IPS-15b (cell line): ENCODE results near the gene LRP8.

Experiments
- H3K27me3 ChIP-seq: one replicate; pipeline ENCODE4 v1.6.1; 2013; ENCODE audit warnings: low read length; ENCODE audit not compliant: control insufficient read depth, insufficient read depth
- H3K36me3 ChIP-seq: one replicate; pipeline ENCODE4 v1.6.1; 2013; ENCODE audit warnings: low read length; ENCODE audit not compliant: control insufficient read depth, insufficient read depth
- H3K4me1 ChIP-seq: one replicate; pipeline ENCODE4 v1.6.1; 2013; ENCODE audit warnings: mild to moderate bottlenecking, low read length; ENCODE audit not compliant: control insufficient read depth, insufficient read depth
- H3K4me3 ChIP-seq: one replicate; pipeline ENCODE4 v1.5.1; 2013; ENCODE audit warnings: low read depth, low read length
- H3K9ac ChIP-seq: one replicate; pipeline ENCODE4 v1.6.1; 2013; ENCODE audit warnings: low read depth, mild to moderate bottlenecking, low read length
- H3K9me3 ChIP-seq: one replicate; pipeline ENCODE4 v1.6.1; 2013; ENCODE audit warnings: mild to moderate bottlenecking, low read length; ENCODE audit not compliant: control insufficient read depth, insufficient read depth

LRP8 gene

DNA sequence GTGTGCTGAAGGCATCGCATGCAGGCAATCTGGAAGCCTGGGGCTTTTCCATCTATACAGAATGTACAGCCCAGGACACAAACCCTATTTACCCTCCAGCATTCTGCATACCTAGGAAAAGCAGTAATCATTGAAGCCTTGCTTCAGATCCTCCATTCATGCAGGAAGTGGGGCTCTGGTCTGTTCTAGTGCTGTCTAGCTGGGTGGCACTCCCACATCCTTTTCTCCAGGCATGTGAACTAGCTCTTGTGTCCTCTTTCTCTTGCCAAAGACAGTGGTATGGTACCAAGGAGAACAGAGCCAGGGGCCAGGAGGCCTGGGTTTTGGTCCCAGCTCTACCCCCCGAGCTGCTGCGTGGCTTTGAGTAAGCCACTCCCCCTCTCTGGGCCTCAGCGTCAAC lies 21.7 kb downstream of the LRP8 start:
- H3K4me3 ChIP-seq, result no peak overlapping the region
- no peak overlapping the region for H3K9ac ChIP-seq
- no peaks in the 10 kb centered on the region for H3K4me1 ChIP-seq
- H3K27me3 ChIP-seq, result no peaks in the 10 kb centered on the region
- H3K9me3 ChIP-seq, result no peaks in the 10 kb centered on the region
- H3K36me3 ChIP-seq, result peaks cover 8% of the 10 kb centered on the region

DNA sequence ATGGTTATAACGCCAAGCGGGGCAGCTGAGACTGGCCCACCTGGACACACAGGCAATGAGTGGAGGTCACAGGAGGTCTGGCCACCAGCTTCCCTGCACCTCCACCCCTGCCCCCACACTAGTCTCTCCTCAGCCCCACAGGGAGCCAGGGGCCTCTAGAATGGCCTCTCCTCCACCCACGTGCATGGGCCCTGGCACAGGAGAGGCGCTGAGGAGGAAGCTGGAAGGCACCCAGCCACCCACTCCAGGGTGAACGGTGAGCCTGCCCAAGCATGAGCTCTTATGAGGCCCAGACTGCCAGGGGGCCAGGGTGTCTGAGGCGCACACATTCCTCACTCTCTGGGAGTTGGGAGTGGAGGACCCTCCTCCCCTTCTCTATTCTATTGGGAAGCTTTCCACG lies 22.2 kb downstream of the LRP8 start:
- H3K9me3 ChIP-seq, result no peaks in the 10 kb centered on the region
- no peak overlapping the region for H3K4me3 ChIP-seq
- H3K4me1 ChIP-seq, result no peaks in the 10 kb centered on the region
- H3K9ac ChIP-seq, result no peak overlapping the region
- H3K36me3 ChIP-seq, result peaks cover 10% of the 10 kb centered on the region
- H3K27me3 ChIP-seq, result no peaks in the 10 kb centered on the region

DNA sequence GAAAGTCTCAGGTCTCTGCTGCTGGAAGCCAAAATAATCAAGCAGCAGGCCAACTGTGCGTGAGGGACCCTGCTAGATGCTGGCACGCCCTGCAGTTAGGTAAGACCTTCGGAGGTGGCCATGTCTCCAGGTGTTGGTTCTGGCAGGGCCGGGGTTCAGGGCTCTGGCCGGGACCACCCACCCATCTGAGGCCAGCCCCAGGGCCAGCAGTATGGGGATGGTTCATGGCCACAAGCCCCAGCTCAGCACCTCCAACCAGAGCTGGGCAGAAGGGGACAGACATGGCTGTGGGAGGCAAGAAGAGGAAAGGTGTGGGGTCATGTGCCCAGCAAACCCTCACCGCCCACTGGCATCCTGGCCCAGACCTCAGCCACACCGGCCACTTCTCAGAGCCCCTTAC lies 23.3 kb downstream of the LRP8 start:
- Histone ChIP-seq H3K27me3 (no peaks in the 10 kb centered on the region), H3K4me3 (no peak overlapping the region), H3K9ac (no peak overlapping the region), H3K4me1 (no peaks in the 10 kb centered on the region), H3K36me3 (peaks cover 10% of the 10 kb centered on the region), H3K9me3 (no peaks in the 10 kb centered on the region)

DNA sequence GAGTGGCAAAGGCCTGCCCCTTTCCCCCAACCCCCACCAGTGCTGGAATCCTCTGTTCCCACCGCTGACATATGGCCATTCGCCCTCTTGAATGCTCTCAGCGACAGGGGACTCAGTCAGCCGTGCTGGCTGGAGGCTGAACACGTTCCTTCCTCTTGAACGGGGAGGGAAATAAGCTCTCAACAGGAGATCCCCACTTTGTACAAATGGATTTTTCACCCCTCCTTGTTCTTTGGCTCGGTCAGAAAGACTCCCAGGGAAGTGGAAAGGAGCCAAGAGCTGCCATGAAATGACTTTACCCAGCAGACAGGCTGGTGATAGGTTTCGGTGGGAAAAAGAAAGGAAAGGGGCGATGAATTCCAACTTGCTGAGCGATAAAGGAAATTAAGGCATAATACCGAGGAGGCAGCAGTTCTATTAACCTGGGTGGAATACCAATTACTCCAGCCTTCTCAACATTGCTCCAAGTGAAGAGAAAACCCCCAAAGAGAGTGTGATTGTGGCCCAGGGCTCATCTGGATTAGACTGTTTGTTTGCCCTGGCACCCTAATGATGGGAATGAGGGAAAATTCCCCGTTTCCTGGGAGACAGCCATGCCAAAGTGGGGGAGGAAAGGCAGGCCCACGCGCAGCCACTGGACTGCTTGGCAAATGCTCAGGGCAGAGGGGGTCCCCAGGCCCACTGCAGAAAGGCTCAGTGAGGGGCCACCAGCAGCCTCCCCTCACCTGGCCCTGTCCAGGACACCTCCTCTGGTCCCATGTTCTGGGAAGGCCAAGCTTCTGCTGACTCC lies 23.9 kb downstream of the LRP8 start:
- Histone ChIP-seq H3K4me3 (no peak overlapping the region), H3K9me3 (no peaks in the 10 kb centered on the region), H3K27me3 (no peaks in the 10 kb centered on the region), H3K9ac (no peak overlapping the region), H3K4me1 (no peaks in the 10 kb centered on the region), H3K36me3 (peaks cover 15% of the 10 kb centered on the region)

DNA sequence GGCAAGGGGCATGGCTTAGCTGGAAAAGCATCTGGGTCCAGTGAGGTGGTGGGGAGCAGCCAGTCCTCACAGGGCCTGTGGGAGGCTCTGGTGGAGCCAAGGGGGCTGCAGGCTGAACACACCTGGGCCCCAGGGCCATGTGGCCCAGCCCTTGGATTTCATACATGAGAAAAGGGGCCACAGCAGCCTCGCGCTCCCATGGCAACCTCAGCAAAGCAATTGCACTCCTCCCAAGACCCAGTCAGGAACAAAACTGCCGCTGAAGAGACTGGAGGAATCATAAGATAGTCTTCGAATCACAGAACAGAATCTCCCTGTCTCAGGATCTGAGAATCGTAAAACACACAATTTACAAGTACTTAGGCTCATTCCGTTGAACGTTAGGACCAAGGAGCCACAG lies 24.6 kb downstream of the LRP8 start:
- no peak overlapping the region for H3K9ac ChIP-seq
- no peaks in the 10 kb centered on the region for H3K27me3 ChIP-seq
- no peaks in the 10 kb centered on the region for H3K4me1 ChIP-seq
- no peaks in the 10 kb centered on the region for H3K9me3 ChIP-seq
- H3K4me3 ChIP-seq, result no peak overlapping the region
- peaks cover 10% of the 10 kb centered on the region for H3K36me3 ChIP-seq

DNA sequence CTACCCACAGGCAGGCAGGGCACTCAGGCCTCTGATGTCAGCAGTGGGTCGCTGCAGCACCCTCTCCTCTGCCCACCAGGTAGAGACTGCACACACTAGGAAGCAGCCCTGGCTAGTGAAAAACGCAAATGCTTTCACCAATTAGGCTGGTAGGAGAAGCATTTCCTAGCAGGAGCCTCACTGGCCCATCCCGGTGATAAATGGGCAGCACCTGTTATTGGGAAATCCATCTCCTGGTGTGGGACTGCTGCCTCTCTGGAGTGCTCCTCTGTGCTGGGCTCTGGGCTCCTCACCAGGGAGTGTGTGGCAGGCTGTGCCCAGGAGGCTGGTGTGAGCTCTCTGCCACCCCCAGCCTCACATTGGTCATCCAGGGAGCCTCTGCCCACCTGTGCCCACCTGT lies 28.6 kb downstream of the LRP8 start:
- no peaks in the 10 kb centered on the region for H3K9me3 ChIP-seq
- H3K9ac ChIP-seq, result no peak overlapping the region
- H3K36me3 ChIP-seq, result peaks cover 13% of the 10 kb centered on the region
- no peaks in the 10 kb centered on the region for H3K27me3 ChIP-seq
- H3K4me1 ChIP-seq, result no peaks in the 10 kb centered on the region
- no peak overlapping the region for H3K4me3 ChIP-seq

DNA sequence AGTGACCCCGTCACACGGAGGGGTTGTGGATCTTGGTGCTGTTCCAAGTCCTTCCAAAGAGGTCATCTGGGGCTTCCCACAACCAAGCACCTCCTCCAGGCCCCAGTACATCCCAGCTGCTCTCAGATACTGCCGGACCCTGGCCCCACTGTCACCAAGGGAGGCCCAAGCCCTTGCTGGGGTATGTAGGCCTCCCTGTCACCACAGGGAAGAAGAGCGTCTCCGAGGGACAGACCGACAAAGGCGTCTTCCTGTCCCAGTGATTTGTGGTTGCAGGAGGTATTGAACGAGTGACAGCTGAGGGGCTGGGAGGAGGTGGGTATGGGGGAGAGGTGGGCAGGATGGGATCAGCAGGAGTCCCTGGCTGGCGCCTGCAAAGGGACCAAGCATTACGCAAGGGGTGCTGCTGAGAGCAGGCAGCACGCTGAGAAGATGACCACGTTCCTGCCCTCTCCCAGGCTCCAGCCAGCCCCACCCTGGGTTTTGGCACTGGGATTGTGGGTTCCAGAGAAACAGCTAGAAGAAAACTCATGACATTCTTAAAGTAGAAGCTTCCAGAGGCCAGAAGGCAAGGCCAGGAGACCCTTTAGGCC lies 29.7 kb downstream of the LRP8 start:
- Histone ChIP-seq H3K9ac (peak overlapping the region; percentile 24), H3K9me3 (no peaks in the 10 kb centered on the region), H3K4me1 (no peaks in the 10 kb centered on the region), H3K4me3 (no peak overlapping the region), H3K27me3 (no peaks in the 10 kb centered on the region), H3K36me3 (peaks cover 13% of the 10 kb centered on the region)

DNA sequence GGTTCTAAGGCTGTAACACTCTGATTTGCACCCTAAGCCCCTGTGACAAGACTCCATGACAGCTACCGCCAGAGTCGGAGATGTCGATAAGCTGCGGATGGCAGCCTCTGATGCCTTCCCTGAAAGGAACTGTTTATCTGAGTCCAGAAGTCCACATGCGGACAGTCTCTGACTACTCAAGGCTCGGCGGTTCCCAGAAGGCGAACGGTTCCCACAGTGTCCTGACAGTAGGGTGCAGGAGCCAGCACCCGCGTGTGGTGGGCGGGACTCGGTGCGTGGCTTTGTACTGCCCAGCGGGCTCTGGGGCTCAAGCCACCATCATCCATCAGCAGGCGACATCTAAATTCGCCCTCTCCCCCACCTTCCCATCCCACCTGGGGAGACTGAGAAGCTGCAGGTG lies 30.7 kb downstream of the LRP8 start:
- no peaks in the 10 kb centered on the region for H3K9me3 ChIP-seq
- H3K27me3 ChIP-seq, result no peaks in the 10 kb centered on the region
- no peak overlapping the region for H3K9ac ChIP-seq
- no peaks in the 10 kb centered on the region for H3K4me1 ChIP-seq
- H3K36me3 ChIP-seq, result peaks cover 13% of the 10 kb centered on the region
- no peak overlapping the region for H3K4me3 ChIP-seq

DNA sequence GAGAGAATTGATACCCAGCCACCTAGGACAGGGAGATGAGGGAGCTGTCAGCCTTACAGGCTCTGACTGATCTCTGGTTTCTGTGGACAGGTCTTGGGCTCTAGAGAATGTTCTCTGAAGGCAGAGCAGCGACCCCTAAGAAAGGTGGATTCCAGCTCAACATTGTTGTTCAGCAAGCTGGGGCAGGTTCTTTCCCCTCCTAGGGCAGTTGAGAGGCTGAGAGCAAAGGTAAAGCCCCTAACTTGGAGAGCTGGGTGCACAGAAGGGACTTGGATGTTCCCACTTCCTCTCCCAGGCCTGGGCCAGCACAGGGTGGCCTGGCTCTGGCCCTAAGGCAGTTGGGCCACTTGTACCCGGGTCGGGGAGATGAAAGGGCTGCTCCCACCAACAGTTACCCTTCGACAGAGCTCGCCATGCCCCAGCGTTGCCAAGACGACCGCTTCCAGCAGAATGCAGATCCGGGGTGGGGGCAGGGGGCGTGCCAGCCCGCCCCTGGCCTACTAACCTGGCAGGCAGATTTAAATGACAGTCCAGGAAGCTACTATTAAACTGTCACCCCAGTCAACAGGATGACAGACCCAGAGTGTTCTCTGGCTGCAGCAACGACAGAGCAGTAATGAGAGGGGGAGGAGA lies 31.6 kb downstream of the LRP8 start:
- Histone ChIP-seq H3K9ac (no peak overlapping the region), H3K4me3 (no peak overlapping the region), H3K36me3 (peaks cover 12% of the 10 kb centered on the region), H3K4me1 (no peaks in the 10 kb centered on the region), H3K9me3 (no peaks in the 10 kb centered on the region), H3K27me3 (no peaks in the 10 kb centered on the region)

DNA sequence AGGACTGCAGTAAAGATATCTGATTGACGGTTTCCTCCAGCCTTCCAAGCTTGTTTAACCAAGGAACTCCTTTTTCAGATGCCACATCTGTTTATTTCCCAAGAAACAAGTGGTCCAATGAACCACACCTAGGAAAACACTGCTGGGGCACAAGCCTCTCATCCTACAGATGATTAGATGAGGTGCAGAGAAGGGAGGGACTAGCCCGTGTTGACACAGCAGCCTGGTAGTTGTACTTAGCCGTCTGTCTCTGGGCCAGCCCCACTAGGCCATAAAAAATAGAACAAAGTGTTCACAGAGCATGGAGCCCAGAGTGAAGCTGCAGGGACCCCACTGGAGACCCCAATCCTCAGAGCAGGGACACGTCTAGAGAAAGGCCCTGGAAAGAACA lies 32.1 kb downstream of the LRP8 start:
- H3K4me3 ChIP-seq, result no peak overlapping the region
- H3K36me3 ChIP-seq, result peaks cover 8% of the 10 kb centered on the region
- no peaks in the 10 kb centered on the region for H3K27me3 ChIP-seq
- no peaks in the 10 kb centered on the region for H3K4me1 ChIP-seq
- H3K9ac ChIP-seq, result peak overlapping the region; percentile 54
- no peaks in the 10 kb centered on the region for H3K9me3 ChIP-seq

DNA sequence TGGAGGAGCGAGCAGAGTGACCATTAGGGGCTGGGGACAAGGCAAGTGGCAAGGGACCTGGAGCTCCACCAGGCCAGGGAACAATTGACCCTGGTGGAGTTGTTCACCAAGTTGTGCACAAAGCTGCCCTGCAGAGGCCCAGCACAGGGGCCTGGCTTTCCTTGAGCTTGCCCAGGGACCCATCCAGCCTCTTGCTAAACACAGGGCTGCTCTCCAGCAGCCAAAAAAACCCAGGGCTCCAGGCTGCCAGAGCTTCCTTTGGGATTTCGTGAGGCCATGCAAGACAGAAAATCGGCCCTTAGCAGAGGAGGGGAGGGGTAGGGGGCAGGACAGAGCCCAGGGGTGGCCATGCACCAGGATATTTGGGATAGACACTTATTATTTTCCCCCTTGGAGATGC lies 32.6 kb downstream of the LRP8 start:
- Histone ChIP-seq H3K4me1 (no peaks in the 10 kb centered on the region), H3K9ac (peak overlapping the region; percentile 54), H3K27me3 (no peaks in the 10 kb centered on the region), H3K36me3 (peaks cover 11% of the 10 kb centered on the region), H3K4me3 (no peak overlapping the region), H3K9me3 (no peaks in the 10 kb centered on the region)

DNA sequence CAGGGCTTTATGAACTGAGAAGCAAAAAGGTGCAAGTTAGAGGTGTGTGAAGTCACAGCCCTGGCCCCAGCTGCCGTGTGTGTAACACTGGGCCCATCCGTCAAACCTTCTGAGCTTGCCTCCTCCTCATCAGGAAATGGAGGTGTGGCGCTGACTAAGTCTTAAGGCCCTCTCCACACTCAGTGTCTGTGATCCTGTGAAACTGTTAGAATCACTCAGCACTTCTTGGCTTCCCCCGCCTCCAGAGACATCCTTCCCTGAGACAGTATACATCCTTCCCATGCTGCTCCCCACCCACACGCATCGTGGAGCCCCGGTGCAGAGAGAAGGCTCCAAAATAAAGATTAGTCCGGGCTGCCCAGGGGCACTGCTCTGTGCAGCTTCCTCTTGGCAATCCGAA lies 33.3 kb downstream of the LRP8 start:
- Histone ChIP-seq H3K36me3 (peaks cover 14% of the 10 kb centered on the region), H3K9me3 (no peaks in the 10 kb centered on the region), H3K4me3 (no peak overlapping the region), H3K27me3 (no peaks in the 10 kb centered on the region), H3K9ac (no peak overlapping the region), H3K4me1 (no peaks in the 10 kb centered on the region)
